Measurements from ENCODE around the gene GHITM. TPM values are rescaled to one million over a fixed set of nuclear protein-coding genes. Genes with fewer than 3 reads are reported as not detected.

Gene GHITM
- total and polyA plus RNA-seq, 2 of the 8 experiments (the other 6 are each of a cell fraction or from before 2014, with no cell fraction given) = 86.2 to 97.0 TPM

DNA sequence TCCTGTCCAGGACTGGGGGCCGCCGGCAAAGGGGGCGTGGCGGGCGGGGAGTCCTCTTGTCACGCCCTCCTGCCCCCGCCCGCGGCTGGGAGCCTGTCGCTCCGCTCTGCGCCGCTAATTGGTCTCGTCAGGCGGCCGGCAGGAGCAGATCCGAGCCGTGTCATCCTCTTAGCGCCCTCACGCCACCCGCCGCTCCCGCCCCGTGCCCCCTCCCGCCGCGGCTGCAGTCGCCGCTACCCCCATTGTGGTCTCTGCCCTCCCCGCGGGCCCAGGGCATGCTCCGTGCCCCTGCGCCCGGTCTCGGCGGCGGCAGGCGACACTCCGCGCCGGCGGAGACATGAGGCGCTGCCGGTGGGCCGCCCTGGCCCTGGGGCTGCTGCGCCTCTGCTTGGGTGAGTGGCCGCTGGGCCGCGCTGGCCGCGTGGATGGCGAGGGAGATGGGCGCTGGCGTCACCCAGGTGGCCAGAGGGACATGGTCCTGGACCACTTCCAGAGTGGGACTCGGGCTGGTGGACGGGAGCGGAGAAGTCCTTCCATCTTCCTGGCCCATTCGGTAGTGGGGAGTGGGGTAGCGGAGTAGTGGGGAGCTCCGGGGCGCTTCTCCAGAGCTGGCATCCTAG lies 55.2 kb downstream of the GHITM start, which contains the start of gene CDHR1:
TSS of gene CDHR1 (plus strand) at position 114 of the 620 bp plus-strand sequence. CDS start at position 338, 224 bp downstream.
- peaks cover 0 to 2% of the 10 kb centered on the region in 2 experiments for H4K20me1 ChIP-seq (replicated peaks in 1 of 2; ENCODE audit: control insufficient read depth in 1 of 2, insufficient read depth in 2 of 2, low read length in 2 of 2)
- peak within 1 kb of the TSS; percentile 72; the same call in 1 of the 2 replicates for H2BK15ac ChIP-seq (ENCODE audit: low read length)
- H3K27me3 ChIP-seq (replicated peaks in 1 of 4; ENCODE audit: control insufficient read depth in 3 of 4, extremely low read depth in 1 of 4, insufficient read depth in 3 of 4, low read length in 3 of 4) = peaks cover 2 to 36% (median 31%) of the 10 kb centered on the region in 4 experiments
- H3K23me2 ChIP-seq (ENCODE audit: low read depth, low read length) = peaks cover 12% of the 10 kb centered on the region; the same call in 1 of the 2 replicates
- H2AFZ ChIP-seq (ENCODE audit: low read length) = peak within 1 kb of the TSS; percentile 57; the same call in 1 of the 2 replicates
- no peak within 1 kb of the TSS for H3K14ac ChIP-seq (ENCODE audit: insufficient read length)
- POLR2A ChIA-PET (ENCODE audit: partially characterized antibody) = interaction anchor here (0.9 to 1.6 kb wide), 3 partner anchors 38 to 55 kb away, joined by 3 to 6 read pairs (median 4); partner anchors contain the start of gene GHITM
- H2BK120ac ChIP-seq (replicated peaks; ENCODE audit: low read depth, low read length) = no peak within 1 kb of the TSS
- no peak within 1 kb of the TSS for H3K23ac ChIP-seq (ENCODE audit: insufficient read length)
- no peaks in the 10 kb centered on the region for H3K79me1 ChIP-seq (ENCODE audit: low read depth, low read length)
- H3K27ac ChIP-seq (ENCODE audit: low read depth, low read length) = no peak within 1 kb of the TSS
- no peak within 1 kb of the TSS for H2BK20ac ChIP-seq (ENCODE audit: low read length)
- WGBS, 2 experiments (ENCODE audit: extremely low coverage in 1 of 2, insufficient coverage in 1 of 2, insufficient read length in 1 of 2, insufficient replicate concordance in 2 of 2, low coverage in 1 of 2, low lambda C conversion rate in 2 of 2, missing lambda C conversion rate in 1 of 2) = 3% methylated on average over 23 of the region's 61 CpGs; no CpG with 5 or more reads in 1 of the 2 experiments
- H3K9ac ChIP-seq (replicated peaks in 1 of 4; ENCODE audit: extremely low read depth in 1 of 4, low read depth in 3 of 4, low read length in 3 of 4) = no peak within 1 kb of the TSS
- H3K4me2 ChIP-seq (ENCODE audit: insufficient read depth in 1 of 2, low read depth in 2 of 2, low read length in 2 of 2) = peak within 1 kb of the TSS; percentile 83 to 100
- no peak within 1 kb of the TSS for H4K5ac ChIP-seq (ENCODE audit: insufficient read length, low read depth, low read length)
- no peak within 1 kb of the TSS for H3K4ac ChIP-seq (replicated peaks; ENCODE audit: insufficient read length, low read depth, low read length)
- no peaks in the 10 kb centered on the region for H3K79me2 ChIP-seq (ENCODE audit: control insufficient read depth in 1 of 2, insufficient read depth in 2 of 2, low read length in 2 of 2)
- DNase-seq (ENCODE audit: low read depth in 1 of 2, low spot score in 2 of 2) (peak in 1 of 2 experiments; percentile 77), FAIRE-seq (no peak)
- H4K8ac ChIP-seq (ENCODE audit: extremely low read depth, insufficient read depth, low read length) = peak within 1 kb of the TSS; percentile 54
- H2AK5ac ChIP-seq (ENCODE audit: low read depth, low read length) = no peak within 1 kb of the TSS
- no peak within 1 kb of the TSS for H4K91ac ChIP-seq (replicated peaks; ENCODE audit: insufficient read length, low read length)
- H3K4me1 ChIP-seq (replicated peaks in 1 of 4; ENCODE audit: control insufficient read depth in 3 of 4, insufficient read depth in 4 of 4, low read length in 3 of 4) = peaks cover 0 to 5% (median 2%) of the 10 kb centered on the region in 4 experiments; a peak in 4 of 7 replicates
- no peak within 1 kb of the TSS for H2BK5ac ChIP-seq (ENCODE audit: low read depth, low read length)
- CTCF ChIA-PET (ENCODE audit: partially characterized antibody) = interaction anchor here (0.9 to 8.6 kb wide), 7 partner anchors 9 to 150 kb away, joined by 3 to 64 read pairs (median 4); no protein-coding TSS in a partner anchor
- no peak within 1 kb of the TSS for H3K56ac ChIP-seq (replicated peaks; ENCODE audit: insufficient read length, low read depth, low read length)
- H3K9me3 ChIP-seq (ENCODE audit: insufficient read depth in 2 of 2, low read depth in 1 of 2, low read length in 1 of 2) = no peaks in the 10 kb centered on the region
- peak within 1 kb of the TSS; percentile 32; the same call in 1 of the 2 replicates for H3K18ac ChIP-seq (ENCODE audit: extremely low read depth, low read length)
- H3K4me3 ChIP-seq (ENCODE audit: extremely low read depth in 1 of 4, insufficient read depth in 2 of 4, low read depth in 3 of 4, low read length in 4 of 4) = peak within 1 kb of the TSS; percentile 55 to 66 (median 63)
- H3K36me3 ChIP-seq (ENCODE audit: control insufficient read depth in 2 of 4, insufficient read depth in 4 of 4, low read length in 3 of 4) = no peaks in the 10 kb centered on the region
- H2BK12ac ChIP-seq (ENCODE audit: low read depth, low read length) = peak within 1 kb of the TSS; percentile 75; the same call in 1 of the 2 replicates
- TF ChIP-seq KDM4A (IDR thresholded peaks at IDR 0.05; ENCODE audit: low read depth, low read length, severe bottlenecking) (peak; percentile 99), CBX8 (IDR thresholded peaks at IDR 0.05; ENCODE audit: borderline replicate concordance, low read depth, low read length) (no peak), KDM5A (IDR thresholded peaks at IDR 0.05; ENCODE audit: low read length) (no peak), YY1 (IDR thresholded peaks at IDR 0.05; ENCODE audit: low read depth, low read length) (no peak), EP300 (IDR thresholded peaks at IDR 0.05; ENCODE audit: borderline replicate concordance in 1 of 2, low read depth in 2 of 2, low read length in 2 of 2) (no peak), RXRA (IDR thresholded peaks at IDR 0.05; ENCODE audit: insufficient read depth, low read depth, low read length) (no peak), TBP (IDR thresholded peaks at IDR 0.05; ENCODE audit: low read depth, low read length) (no peak), SIN3A (conservative IDR thresholded peaks at IDR 0.05 in 1 of 2, IDR thresholded peaks at IDR 0.05 in 1 of 2; ENCODE audit: low read depth in 1 of 2, low read length in 2 of 2) (no peak), NRF1 (IDR thresholded peaks at IDR 0.05; ENCODE audit: low read depth, low read length) (no peak), HDAC6 (IDR thresholded peaks at IDR 0.05; ENCODE audit: low read depth, low read length) (no peak)
- TF ChIP-seq, protein P1, sequence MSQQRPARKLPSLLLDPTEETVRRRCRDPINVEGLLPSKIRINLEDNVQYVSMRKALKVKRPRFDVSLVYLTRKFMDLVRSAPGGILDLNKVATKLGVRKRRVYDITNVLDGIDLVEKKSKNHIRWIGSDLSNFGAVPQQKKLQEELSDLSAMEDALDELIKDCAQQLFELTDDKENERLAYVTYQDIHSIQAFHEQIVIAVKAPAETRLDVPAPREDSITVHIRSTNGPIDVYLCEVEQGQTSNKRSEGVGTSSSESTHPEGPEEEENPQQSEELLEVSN (IDR thresholded peaks at IDR 0.05) = peak; percentile 20; the same call in 1 of the 2 replicates

All from H1 (cell line).